ENCODE measurements around the gene CST11.
A peak's percentile ranks its signal among the peaks of the same experiment; 100 is the strongest.

Gene CST11

DNA sequence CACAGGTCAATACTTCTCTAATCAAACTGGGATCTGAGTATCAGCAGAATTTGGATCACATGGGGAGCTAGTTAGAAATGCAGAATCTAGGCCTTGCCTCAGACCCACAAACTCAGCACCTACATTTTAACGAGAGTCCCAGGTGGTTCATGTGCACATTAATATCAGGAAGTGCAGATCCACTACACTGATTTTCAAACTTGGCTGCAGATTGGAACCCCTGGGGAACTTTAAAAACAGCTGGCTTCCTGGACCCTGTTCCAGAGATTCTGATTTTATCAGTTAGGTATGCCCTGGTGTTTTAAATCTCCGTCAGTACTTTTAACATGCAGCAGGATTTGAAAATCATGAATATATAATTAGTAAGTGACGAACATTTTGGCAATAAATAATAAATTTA is 36.3 kb upstream of the CST11 start:
- no peaks in the 10 kb centered on the region for H3K36me3 Mint-ChIP-seq (ENCODE audit: low read depth)

DNA sequence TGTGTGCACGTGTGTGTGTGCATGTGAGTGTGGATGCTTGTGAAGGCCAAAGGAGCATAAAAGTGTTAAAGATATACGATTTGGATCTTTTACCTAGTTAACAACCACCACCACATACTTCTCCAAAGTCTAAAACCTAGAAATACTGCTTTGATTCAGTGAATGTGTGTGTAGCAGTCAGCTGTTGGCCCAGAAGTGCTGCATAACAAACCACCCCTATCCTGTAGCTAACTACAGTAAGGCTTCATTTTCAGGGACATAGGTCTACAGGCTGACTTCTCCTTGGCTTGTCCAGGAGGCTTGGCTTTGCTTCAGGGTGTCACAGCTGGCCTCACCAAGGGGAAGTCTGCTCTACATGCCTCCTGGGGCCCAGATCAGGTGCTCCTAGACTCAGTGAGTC is 35.8 kb upstream of the CST11 start:
- H3K4me1 Mint-ChIP-seq, result peaks cover 10% of the 10 kb centered on the region
- TF ChIP-seq, protein P1, sequence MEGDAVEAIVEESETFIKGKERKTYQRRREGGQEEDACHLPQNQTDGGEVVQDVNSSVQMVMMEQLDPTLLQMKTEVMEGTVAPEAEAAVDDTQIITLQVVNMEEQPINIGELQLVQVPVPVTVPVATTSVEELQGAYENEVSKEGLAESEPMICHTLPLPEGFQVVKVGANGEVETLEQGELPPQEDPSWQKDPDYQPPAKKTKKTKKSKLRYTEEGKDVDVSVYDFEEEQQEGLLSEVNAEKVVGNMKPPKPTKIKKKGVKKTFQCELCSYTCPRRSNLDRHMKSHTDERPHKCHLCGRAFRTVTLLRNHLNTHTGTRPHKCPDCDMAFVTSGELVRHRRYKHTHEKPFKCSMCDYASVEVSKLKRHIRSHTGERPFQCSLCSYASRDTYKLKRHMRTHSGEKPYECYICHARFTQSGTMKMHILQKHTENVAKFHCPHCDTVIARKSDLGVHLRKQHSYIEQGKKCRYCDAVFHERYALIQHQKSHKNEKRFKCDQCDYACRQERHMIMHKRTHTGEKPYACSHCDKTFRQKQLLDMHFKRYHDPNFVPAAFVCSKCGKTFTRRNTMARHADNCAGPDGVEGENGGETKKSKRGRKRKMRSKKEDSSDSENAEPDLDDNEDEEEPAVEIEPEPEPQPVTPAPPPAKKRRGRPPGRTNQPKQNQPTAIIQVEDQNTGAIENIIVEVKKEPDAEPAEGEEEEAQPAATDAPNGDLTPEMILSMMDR (IDR thresholded peaks at IDR 0.05), result no peak
- no peak overlapping the region for H3K4me3 Mint-ChIP-seq
- DNase-seq, result no peak
- no peak overlapping the region for H3K27ac Mint-ChIP-seq
- no peaks in the 10 kb centered on the region for H3K27me3 Mint-ChIP-seq (ENCODE audit: low read depth, poor library complexity)
- H3K36me3 Mint-ChIP-seq (ENCODE audit: low read depth), result no peaks in the 10 kb centered on the region
- H3K9me3 Mint-ChIP-seq, result peaks cover 7% of the 10 kb centered on the region

More for the DNA sequence above, 36.3 kb upstream of the CST11 start:
- TF ChIP-seq, protein P1 (IDR thresholded peaks at IDR 0.05), result no peak
- Mint-ChIP-seq H3K27ac (no peak overlapping the region), H3K27me3 (ENCODE audit: low read depth, poor library complexity) (no peaks in the 10 kb centered on the region), H3K4me1 (peaks cover 8% of the 10 kb centered on the region), H3K4me3 (no peak overlapping the region), H3K9me3 (peaks cover 7% of the 10 kb centered on the region)
- DNase-seq, result no peak

DNA sequence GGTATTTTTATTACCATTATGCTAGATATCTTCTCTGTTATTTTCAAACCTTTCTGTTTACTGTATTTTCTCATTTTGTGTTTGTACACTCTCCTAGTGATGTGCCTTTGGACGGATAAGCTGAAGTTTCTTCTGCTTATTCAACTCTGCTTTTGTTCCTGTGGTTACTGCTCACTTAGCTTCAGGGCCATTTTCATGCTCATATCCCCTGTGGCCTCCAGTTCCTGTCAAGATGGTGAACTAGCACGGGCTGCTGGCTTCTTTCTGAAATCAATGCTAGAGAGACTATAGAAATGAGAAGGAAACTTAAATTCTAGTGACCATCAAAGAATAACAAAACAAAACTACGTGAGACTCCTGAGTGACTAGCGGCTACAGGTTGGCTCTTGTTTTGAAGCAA is 31.4 kb upstream of the CST11 start:
- Mint-ChIP-seq H3K27me3 (ENCODE audit: low read depth, poor library complexity) (peaks cover 1% of the 10 kb centered on the region), H3K36me3 (ENCODE audit: low read depth) (no peaks in the 10 kb centered on the region), H3K4me3 (no peak overlapping the region), H3K27ac (peak overlapping the region; percentile 6), H3K9me3 (peaks cover 7% of the 10 kb centered on the region), H3K4me1 (peaks cover 4% of the 10 kb centered on the region)
- DNase-seq, result no peak
- TF ChIP-seq, protein P1 (IDR thresholded peaks at IDR 0.05), result no peak

DNA sequence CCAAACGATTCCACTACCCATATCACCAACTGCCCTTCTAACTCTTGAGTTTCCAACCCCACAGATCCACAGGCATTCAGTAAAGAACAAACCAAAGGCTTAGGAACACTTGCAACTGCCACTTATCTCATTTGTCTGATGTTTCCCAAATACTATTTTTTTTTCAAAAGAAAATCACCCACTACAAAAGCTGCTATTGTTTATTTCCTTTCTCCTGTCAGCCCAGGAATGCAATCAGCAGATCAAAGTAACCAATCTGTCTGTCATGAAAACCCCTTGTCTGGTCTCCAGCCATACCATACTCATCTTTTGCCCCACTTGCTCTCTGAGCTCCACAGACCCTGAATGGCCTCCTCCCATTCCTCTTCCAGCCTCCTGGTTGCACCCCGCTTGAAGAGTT is 29.5 kb upstream of the CST11 start:
- Mint-ChIP-seq H3K4me1 (peaks cover 4% of the 10 kb centered on the region), H3K27ac (no peak overlapping the region), H3K36me3 (ENCODE audit: low read depth) (no peaks in the 10 kb centered on the region), H3K27me3 (ENCODE audit: low read depth, poor library complexity) (peaks cover 4% of the 10 kb centered on the region), H3K9me3 (peaks cover 3% of the 10 kb centered on the region), H3K4me3 (no peak overlapping the region)
- DNase-seq, result no peak
- TF ChIP-seq, protein P1 (IDR thresholded peaks at IDR 0.05), result no peak

DNA sequence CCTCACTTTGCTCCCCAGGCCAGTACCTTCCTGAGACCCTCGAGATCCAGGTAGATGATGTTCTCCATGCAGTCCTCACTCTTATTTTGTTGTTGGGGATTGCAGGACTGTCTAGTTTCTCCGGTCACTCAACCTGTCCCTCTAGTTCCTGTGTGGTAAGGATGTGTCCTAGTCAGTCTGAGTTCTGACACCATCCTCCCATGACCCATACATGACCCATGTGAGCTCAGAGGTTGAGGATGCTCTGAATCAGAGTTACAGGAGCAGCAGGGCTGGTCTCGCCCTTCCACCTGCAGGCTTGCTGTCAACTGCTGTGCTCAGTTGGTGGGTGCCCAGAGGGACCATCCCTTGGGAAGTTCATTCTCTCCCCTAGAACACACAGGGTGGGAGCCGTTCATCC is 26.4 kb upstream of the CST11 start:
- H3K27ac Mint-ChIP-seq, result no peak overlapping the region
- DNase-seq, result no peak
- peaks cover 4% of the 10 kb centered on the region for H3K27me3 Mint-ChIP-seq (ENCODE audit: low read depth, poor library complexity)
- peaks cover 2% of the 10 kb centered on the region for H3K4me1 Mint-ChIP-seq
- H3K4me3 Mint-ChIP-seq, result no peak overlapping the region
- TF ChIP-seq, protein P1 (IDR thresholded peaks at IDR 0.05), result no peak
- H3K36me3 Mint-ChIP-seq (ENCODE audit: low read depth), result no peaks in the 10 kb centered on the region
- H3K9me3 Mint-ChIP-seq, result no peaks in the 10 kb centered on the region

DNA sequence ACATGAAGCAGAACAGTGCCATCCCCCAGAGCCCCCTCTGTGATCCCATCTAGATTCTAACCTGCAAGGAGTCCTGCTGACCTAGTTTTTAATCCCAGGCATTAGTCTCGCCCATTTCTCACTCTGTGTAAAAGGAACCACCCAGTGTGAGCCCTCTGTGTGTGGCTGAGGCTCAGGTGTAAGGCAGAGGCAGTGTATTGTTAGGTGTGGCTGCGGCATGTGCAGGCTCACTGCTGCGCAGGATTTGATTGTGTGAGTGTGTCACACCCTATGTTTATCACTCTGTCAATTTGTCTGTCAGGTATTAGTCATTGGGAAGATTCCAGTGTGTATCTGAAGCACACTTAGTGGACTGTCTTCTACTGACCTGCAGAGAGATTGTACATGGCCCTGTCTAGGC is 24.5 kb upstream of the CST11 start:
- Mint-ChIP-seq H3K36me3 (ENCODE audit: low read depth) (no peaks in the 10 kb centered on the region), H3K9me3 (no peaks in the 10 kb centered on the region), H3K27me3 (ENCODE audit: low read depth, poor library complexity) (peaks cover 4% of the 10 kb centered on the region), H3K27ac (no peak overlapping the region), H3K4me1 (no peaks in the 10 kb centered on the region), H3K4me3 (no peak overlapping the region)
- DNase-seq, result no peak
- TF ChIP-seq, protein P1 (IDR thresholded peaks at IDR 0.05), result no peak

Data from nephron progenitor cell (in vitro differentiated cells).